ENCODE data around the gene ARL6IP6. TPM values are rescaled to one million over a fixed set of nuclear protein-coding genes. Genes with fewer than 3 reads are reported as not detected.

ARL6IP6 gene
- total RNA-seq, 4 donors from 2014 or later: 9.1 to 17.4 (median 15.0) TPM

DNA sequence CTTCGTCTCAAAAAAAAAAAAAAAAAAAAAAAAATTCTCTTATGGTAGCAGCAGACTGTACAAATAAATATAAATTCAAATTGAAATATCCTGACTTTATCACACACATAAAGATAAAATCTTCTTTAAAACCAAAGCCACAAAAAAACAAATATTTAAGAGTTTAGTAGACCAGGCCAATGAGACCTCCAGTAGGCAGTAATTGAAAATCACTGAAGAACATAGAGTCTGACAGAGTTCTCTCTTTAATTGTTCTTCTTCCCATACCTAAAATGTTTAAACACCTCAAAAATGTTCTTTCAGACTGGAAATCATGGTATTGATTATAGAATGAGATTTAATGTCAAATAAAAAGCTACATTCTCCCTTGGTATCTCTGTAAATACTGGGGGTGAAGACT lies 21.9 kb upstream of the ARL6IP6 start:
- H3K27me3 ChIP-seq: no peaks in the 10 kb centered on the region
- no peak for DNase-seq
- H3K27ac ChIP-seq: no peak overlapping the region
- H3K36me3 ChIP-seq: peaks cover 0 to 17% (median 0%) of the 10 kb centered on the region in 3 donors
- no peaks in the 10 kb centered on the region for H3K9me3 ChIP-seq
- peaks cover 0 to 3% (median 0%) of the 10 kb centered on the region in 4 donors for H3K4me1 ChIP-seq
- TF ChIP-seq, protein P1, sequence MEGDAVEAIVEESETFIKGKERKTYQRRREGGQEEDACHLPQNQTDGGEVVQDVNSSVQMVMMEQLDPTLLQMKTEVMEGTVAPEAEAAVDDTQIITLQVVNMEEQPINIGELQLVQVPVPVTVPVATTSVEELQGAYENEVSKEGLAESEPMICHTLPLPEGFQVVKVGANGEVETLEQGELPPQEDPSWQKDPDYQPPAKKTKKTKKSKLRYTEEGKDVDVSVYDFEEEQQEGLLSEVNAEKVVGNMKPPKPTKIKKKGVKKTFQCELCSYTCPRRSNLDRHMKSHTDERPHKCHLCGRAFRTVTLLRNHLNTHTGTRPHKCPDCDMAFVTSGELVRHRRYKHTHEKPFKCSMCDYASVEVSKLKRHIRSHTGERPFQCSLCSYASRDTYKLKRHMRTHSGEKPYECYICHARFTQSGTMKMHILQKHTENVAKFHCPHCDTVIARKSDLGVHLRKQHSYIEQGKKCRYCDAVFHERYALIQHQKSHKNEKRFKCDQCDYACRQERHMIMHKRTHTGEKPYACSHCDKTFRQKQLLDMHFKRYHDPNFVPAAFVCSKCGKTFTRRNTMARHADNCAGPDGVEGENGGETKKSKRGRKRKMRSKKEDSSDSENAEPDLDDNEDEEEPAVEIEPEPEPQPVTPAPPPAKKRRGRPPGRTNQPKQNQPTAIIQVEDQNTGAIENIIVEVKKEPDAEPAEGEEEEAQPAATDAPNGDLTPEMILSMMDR (IDR thresholded peaks at IDR 0.05): no peak
- no peak for TF ChIP-seq POLR2A (IDR thresholded peaks at IDR 0.05)
- no peak overlapping the region for H3K4me3 ChIP-seq

DNA sequence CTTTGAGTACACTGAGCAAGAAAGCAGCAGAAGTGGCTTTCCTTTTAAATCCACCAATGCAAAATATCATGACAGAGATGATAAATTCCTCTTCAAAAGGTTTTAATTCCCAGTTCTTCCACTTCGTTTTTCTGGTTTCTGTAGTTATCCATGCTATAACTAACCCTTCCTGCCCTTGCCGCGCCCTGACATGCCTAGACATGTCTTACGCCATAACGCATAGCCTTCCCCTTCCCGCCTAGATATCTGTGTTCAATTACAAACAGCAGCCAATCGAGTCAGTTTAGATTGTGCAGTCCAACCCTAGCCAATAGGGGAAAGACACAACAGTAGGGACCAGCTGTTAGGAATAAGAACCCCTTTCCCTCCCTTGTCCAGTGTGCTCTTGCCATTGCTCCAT lies 17.2 kb upstream of the ARL6IP6 start:
- H3K27ac ChIP-seq: no peak overlapping the region
- TF ChIP-seq, protein P1 (IDR thresholded peaks at IDR 0.05): no peak
- no peak for TF ChIP-seq POLR2A (IDR thresholded peaks at IDR 0.05)
- peaks cover 0 to 13% (median 0%) of the 10 kb centered on the region in 3 donors for H3K36me3 ChIP-seq
- no peaks in the 10 kb centered on the region for H3K9me3 ChIP-seq
- no peak for DNase-seq
- H3K27me3 ChIP-seq: no peaks in the 10 kb centered on the region
- peaks cover 0 to 3% (median 0%) of the 10 kb centered on the region in 4 donors for H3K4me1 ChIP-seq
- H3K4me3 ChIP-seq: no peak overlapping the region

DNA sequence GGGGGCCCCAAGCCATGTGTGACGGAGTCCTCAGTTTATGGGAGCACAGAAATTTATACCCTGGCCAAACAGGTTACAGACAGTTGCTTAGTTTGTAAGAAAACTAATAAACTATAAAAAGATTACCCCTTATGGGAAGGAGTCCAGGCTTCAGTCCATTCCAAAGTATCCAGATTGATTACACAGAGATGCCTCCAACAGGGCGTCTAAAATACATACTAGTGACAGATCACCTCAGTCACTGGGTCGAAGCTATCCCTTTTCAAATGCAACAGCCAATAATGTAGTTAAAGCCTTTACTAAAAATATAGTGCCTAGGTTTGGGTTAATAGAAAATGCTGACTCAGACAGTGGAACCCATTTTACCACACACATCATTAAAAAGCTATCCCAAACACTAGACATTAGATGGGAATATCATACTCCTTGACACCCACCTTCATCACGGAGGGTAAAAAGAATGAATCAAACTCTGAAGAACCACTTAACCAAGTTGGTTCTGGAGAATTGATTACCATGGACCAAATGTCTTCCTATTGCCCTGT lies 11.9 kb upstream of the ARL6IP6 start:
- Histone ChIP-seq H3K27ac (no peak overlapping the region), H3K4me1 (no peaks in the 10 kb centered on the region), H3K27me3 (no peaks in the 10 kb centered on the region), H3K9me3 (no peaks in the 10 kb centered on the region), H3K4me3 (no peak overlapping the region), H3K36me3 (peaks cover 0 to 32% (median 0%) of the 10 kb centered on the region in 3 donors)
- no peak for DNase-seq
- no peak for TF ChIP-seq POLR2A (IDR thresholded peaks at IDR 0.05)
- TF ChIP-seq, protein P1 (IDR thresholded peaks at IDR 0.05): no peak

DNA sequence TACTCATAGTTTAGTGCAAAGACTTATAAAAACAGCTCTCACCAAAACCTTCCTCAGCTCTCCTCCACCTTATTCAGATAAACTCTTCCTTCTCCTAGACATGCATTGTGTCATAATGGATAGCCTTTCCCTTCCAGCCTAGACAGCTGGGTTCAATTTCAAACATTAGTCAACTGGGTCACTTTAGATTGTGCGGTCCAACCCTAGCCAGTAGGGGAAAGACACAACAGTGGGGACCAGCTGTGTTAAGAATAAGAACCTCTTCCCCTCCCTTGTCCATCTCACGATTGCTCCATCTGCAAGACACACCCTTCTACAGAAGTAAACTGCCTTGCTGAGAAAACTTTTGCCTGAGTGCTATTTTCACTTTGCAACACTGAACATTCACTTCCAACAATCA lies 9.7 kb upstream of the ARL6IP6 start:
- H3K9me3 ChIP-seq: no peaks in the 10 kb centered on the region
- H3K36me3 ChIP-seq: peaks cover 0 to 31% (median 0%) of the 10 kb centered on the region in 3 donors
- no peaks in the 10 kb centered on the region for H3K4me1 ChIP-seq
- TF ChIP-seq POLR2A (IDR thresholded peaks at IDR 0.05): no peak
- TF ChIP-seq, protein P1 (IDR thresholded peaks at IDR 0.05): no peak
- no peaks in the 10 kb centered on the region for H3K27me3 ChIP-seq
- H3K27ac ChIP-seq: no peak overlapping the region
- no peak for DNase-seq
- no peak overlapping the region for H3K4me3 ChIP-seq

DNA sequence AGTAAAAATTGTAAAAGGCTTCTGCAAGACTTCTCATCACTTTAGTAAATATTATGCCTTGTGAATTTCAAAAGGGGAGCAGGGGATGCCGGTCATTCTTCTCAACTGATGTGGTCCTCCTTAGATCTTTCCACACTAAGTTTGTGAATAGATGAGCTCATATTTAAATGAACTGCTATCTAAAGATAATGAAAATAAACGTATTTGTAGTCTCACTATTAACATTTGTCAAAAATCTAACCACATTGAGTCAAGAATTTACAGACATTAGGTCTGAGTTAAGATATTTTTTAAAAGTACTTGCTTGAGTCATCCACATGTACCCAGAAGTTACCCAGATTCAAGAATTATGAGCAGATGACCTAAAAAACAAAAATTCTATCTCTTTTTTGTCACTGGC lies 7.7 kb upstream of the ARL6IP6 start:
- H3K36me3 ChIP-seq: peaks cover 0 to 38% (median 0%) of the 10 kb centered on the region in 3 donors

More for the DNA sequence above, 7.7 kb upstream of the ARL6IP6 start:
- Histone ChIP-seq H3K4me1 (peaks cover 0 to 10% (median 0%) of the 10 kb centered on the region in 4 donors), H3K9me3 (no peaks in the 10 kb centered on the region), H3K27me3 (no peaks in the 10 kb centered on the region), H3K4me3 (no peak overlapping the region), H3K27ac (no peak overlapping the region)
- DNase-seq: no peak
- TF ChIP-seq, protein P1 (IDR thresholded peaks at IDR 0.05): no peak
- TF ChIP-seq POLR2A (IDR thresholded peaks at IDR 0.05): no peak
